ENCODE measurements around the gene PTDSS2.

PTDSS2 gene

GRCh38 chr11:471468-472145 is 21.5 kb downstream of the PTDSS2 start:
- DNase-seq: no peak

DNA sequence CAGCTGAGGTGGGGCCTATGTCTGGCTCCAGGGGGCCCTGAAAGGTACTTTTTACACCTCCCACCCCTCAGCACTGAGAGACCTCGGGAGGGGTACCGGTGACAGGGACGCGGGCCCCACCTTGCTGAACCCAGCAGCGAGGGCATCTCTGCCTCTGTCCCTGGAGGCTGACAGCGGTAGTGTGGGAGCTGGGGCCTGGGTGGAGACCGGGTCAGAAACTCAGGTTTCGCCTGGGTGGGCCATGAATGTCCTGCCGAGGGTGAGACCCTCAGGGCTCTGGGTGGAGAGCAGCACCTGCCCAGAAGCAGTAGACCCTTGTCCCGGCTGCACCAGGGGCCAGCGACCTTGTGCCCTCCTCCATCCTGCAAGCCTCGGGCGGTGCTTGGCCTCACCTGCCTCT is 22.2 kb downstream of the PTDSS2 start:
- no peak for DNase-seq

DNA sequence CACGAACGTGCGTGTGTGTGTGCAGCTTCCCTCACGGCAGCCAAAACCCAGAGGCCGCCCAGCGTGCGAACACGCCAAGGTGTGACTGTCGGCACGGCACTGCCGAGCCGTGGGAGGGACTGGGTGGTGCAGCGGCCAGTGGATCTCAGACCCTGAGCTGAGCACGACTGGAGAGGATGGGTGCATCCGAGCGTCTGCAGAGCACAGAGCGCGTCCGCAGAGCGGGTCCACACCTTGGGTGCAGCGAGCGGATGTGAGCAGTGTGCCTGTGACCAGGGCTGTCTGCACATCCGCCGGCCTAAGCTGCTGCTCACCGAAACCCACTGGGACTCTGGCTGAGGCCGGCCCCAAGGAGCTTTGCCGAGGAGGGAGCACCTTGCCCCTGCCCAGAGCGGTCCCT is 22.7 kb downstream of the PTDSS2 start:
- no peak for DNase-seq

- DNase-seq: no peak
Measured at GRCh38 chr11:473415-473814, 23.3 kb downstream of the PTDSS2 start.

- DNase-seq: no peak
Measured at GRCh38 chr11:473962-474785, 24.1 kb downstream of the PTDSS2 start.

DNA sequence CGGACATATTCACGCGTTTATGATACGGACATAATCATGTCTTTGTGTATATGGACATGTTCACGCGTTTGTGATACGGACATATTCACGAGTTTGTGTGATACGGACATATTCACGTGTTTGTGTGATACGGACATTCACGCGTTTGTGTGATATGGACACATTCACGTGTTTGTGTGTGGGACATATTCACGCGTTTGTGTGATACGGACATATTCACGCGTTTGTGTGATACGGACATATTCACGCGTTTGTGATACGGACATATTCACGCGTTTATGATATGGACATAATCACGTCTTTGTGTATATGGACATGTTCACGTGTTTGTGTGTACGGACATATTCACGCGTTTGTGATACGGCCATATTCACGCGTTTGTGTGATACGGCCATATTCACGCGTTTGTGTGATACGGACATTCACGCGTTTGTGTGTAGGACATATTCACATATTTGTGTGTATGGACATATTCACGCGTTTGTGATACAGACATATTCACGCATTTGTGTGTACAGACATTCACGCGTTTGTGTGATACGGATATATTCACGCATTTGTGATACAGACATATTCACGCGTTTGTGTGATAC is 24.9 kb downstream of the PTDSS2 start:
- DNase-seq: no peak

DNA sequence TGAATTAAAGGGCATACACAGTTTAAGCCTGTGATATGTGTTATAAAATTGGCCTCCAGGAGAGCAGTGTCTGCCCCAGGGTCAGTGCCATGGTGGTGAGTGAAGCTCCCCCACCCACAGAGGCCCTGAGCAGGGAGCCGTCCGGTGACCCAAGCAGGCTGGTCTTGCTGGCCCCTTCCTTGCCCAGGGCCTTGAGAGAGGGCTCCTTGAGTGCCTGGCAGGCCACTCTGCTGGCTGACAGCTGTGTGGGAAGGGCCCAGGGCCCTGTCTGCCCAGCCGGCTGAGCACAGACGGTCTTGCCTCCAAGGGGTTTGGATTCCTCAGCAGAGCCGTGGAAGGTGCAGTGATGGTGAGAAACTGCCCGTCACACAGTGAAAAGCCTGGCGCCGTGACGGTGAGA is 25.9 kb downstream of the PTDSS2 start:
- no peak for DNase-seq

GRCh38 chr11:476416-476815 is 26.3 kb downstream of the PTDSS2 start:
- no peak for DNase-seq

DNA sequence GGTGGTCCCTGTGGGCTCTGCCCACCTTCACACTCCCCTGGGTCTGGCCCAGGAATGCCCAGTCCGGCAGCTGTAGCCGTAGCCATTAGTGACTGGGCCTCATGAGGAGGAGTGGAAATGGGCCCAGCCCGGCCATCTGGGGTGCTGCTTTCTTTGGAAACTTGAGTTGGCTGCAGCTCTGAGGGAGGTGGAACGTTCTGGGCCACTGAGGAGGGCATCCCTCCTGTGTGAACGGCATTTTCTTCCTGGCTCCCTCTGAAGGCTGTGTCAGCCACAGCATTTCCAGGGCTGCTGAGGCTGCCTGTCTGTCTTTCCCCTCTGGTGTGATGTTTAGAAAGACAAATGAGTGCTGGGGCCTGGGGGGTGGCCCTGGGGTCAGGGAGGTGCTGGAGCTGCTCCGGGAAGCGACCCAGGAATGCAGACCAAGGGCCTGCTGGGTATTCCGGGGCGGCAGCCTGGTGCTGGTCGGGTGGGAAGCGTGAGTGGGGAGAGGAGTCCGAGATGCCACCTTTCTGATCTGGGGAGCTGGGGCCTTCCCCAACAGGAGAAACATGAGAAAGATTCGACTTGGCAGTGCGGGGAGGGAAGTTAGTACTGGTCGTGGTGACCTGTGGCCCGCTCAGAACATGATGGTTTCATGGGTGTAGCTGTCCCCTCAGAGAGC is 27.1 kb downstream of the PTDSS2 start:
- DNase-seq: peak; percentile 38

GRCh38 chr11:479311-479710 is 29.2 kb downstream of the PTDSS2 start:
- no peak for DNase-seq

DNA sequence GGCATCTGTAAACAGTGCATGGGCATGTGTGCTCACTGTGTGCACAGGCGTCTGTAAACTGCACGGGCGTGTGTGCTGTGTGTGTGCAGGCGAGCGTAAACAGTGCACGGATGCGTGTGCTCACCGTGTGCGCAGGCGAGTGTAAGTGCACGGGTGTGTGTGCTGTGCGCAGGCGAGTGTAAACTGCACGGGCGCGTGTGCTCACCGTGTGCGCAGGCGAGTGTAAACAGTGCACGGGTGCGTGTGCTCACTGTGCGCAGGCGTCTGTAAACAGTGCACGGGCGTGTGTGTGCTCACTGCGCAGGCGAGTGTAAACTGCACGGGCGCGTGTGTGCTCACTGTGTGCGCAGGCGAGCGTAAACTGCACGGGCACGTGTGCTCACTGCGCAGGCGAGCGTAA is 34.5 kb downstream of the PTDSS2 start:
- no peak for DNase-seq

- DNase-seq: no peak
Measured at GRCh38 chr11:486189-486588, 36.1 kb downstream of the PTDSS2 start.

DNA sequence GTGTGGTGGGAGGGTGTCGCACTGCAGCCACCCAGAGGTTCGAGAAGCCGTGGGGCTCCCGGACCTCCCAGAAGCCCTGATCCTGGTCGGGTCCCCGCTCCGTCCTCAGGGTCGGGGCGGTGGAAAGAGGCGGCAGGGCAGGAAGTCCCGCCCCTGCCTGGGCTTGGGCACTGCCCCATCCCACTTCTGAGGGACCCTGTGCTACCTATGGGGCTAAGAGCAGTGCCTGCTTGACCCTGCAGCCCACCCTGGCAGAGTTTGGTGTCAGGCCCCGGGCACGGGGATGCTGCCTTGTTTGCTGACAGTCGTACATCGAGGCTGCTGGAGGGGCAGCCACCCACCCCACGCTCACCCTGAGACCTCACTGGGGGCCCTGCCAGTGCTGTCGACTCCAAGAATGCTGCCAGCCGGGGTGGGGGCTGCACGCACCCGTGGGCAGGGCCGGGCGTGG is 37.5 kb downstream of the PTDSS2 start:
- no peak for DNase-seq

DNA sequence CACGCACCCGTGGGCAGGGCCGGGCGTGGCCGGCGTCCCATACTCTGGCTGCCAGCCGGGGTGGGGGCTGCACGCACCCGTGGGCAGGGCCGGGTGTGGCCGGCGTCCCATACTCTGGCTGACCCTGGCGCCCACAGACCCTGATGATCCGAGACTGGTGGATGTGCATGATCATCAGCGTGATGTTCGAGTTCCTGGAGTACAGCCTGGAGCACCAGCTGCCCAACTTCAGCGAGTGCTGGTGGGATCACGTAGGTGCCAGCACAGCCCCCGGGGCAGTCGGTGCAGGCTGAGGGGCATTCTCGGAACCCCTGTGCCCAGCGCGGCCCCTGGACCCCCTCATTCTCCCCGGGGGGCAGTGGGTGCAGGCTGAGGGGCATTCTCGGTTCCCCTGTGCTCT is 38.0 kb downstream of the PTDSS2 start:
- no peak for DNase-seq

DNA sequence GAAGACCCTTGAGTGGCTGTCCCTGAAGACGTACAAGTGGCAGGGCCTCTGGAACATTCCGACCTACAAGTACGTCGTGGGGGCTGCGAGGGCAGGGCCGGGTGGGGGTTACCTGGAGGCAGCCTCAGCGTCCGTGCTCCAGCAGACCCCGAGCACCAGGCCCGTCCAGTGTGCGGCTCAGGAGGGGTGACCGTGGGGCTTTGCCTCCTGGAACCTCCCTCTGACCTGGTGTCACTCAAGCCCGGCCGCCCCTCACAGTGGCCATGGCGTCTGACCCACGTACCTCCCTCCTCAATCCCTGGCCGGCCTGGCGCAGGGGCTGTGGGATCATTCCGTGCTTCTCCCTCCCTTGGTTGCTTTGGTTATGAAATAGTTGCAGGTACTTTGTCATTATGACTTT is 38.5 kb downstream of the PTDSS2 start:
- no peak for DNase-seq

DNA sequence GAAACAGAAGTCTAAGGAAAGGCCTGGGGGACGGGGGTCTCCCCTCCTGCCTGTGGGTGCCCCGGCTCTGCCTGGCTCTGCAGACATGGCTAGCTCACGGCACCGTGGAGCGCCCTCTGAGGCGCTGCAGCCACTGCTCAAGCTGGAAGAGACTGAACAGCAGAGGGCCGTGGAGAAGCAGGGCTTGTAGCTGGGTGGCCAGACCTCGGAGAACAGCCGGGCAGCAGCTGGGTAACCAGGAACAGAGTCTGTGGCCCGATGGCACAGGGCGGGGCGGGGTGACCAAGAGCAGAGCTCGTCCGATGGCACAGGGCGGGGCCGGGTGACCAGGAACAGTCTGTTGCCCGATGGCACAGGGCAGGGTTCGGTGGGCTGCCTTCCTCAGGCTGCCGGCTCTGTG is 38.9 kb downstream of the PTDSS2 start:
- DNase-seq: no peak

DNA sequence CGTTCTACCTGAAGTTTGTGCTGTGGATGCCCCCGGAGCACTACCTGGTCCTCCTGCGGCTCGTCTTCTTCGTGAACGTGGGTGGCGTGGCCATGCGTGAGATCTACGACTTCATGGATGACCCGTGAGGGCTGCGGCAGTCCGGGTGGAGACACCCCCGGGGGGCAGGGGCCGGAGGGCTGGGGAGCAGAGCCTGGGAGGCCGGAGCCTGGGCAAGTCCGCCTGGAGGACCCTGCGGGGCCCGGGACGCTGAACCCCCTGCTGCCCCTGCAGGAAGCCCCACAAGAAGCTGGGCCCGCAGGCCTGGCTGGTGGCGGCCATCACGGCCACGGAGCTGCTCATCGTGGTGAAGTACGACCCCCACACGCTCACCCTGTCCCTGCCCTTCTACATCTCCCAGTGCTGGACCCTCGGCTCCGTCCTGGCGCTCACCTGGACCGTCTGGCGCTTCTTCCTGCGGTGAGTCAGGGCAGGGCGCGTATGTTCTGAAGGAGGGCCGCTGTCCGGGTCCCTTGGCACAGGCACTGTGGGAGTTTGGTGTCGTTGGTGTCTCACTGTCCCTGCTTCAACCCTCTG is 39.6 kb downstream of the PTDSS2 start:
- no peak for DNase-seq

DNA sequence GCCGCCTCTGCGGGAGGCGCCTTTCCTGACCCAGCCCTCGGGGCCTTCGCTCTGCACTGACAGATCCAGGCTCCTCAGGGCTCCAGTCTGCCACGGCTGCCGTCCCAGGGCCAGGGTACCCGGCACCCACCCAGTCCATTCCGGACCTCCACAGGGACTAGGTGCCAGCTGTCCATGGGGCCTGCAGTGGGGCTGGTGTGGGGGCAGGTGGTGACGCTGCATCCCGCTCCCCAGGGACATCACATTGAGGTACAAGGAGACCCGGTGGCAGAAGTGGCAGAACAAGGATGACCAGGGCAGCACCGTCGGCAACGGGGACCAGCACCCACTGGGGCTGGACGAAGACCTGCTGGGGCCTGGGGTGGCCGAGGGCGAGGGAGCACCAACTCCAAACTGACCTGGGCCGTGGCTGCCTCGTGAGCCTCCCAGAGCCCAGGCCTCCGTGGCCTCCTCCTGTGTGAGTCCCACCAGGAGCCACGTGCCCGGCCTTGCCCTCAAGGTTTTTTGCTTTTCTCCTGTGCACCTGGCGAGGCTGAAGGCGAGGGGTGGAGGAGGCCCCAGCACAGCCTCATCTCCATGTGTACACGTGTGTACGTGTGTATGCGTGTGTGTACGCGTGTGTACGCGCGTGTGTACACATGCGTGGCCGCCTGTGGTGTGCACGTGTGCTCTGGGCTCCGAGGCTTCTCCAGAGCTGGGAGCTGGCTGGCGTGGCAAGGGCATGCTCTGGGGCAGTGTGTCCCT is 40.3 kb downstream of the PTDSS2 start:
- DNase-seq: no peak

DNA sequence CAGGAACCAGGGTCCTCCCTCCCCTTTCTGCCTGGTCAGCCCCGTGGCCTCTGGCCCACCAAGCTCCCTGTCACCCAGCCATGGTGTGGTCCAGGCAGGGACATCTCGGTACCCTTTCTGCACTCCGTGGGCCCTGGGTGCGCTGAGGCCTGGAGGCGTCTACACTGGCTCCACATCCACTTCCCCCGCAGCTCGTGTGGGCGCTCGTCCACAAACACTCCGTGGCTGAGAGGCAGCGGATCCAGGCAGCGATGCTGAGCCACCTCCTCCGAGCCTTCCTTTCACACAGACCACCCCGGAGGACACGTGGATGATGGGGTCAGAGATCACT is 40.8 kb downstream of the PTDSS2 start:
- DNase-seq: no peak

- DNase-seq: no peak
Measured at GRCh38 chr11:491358-491757, 41.3 kb downstream of the PTDSS2 start.

DNA sequence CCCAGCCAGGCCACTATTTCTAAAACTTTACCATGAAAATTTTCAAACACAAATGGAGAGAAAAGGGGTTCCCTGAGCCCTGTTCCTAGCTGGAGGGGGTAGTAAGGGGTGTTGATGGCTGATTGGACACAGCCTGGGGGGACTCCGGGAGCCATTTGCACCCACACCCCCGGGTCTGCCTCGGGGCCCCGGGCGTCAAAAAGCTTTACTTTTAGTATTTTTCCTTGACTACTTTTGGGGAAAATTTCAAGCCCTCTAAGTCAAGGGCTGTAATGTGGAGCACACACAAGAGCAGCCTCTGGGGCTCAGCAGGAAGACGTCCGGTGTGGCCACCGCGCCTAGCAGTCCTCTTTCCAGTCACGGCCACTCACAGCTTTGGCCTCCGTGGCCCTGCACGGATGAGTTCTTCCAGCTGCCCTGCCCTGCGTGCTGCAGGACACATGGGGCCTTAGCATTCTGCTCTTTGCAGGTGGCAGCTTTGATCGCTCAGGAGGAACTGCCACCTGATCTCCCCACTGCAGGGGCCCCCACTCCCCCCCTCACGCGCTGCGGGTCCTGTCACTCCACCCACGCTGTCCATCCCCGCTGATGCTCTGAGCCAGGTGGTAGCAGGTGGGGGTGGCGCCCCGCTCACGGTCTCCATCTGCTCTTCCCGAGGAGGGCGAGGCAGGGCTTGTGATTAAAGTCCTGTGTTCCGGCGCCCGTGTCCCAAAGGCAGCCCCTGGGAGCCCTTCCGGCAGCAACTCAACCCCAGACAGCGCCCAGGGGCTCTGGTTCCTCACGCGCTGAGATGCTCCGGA is 42.5 kb downstream of the PTDSS2 start:
- no peak for DNase-seq

Data from midbrain (tissue), 1 donor.